H1 (cell line): Measurements from ENCODE around the gene PTPRD. TPM values are rescaled to one million over a fixed set of nuclear protein-coding genes. Genes with fewer than 3 reads are reported as not detected.

ENCODE experiments used
- CTCF ChIA-PET: fragments of 300-600 bp; sonication (Branson Sonifier 250); formaldehyde crosslinking; loops from one replicate; lab custom pipeline; 2021; ENCODE audit not compliant: partially characterized antibody; lab: Charles Lee
- POLR2A ChIA-PET: fragments of 300-600 bp; sonication (Branson Sonifier 250); formaldehyde crosslinking; loops from one replicate; lab custom pipeline; 2021; ENCODE audit warnings: inconsistent platforms; ENCODE audit not compliant: partially characterized antibody; lab: Charles Lee
- DNase-seq, 2 experiments: peaks; one replicate each; pipeline versions ENCODE4 v3.0.0 to v3.0.0-alpha.2; 2010 to 2022; ENCODE audit warnings: low spot score in 2 of 2, low read depth in 1 of 2, mixed read lengths in 1 of 2
- FAIRE-seq: peaks from 2 replicates; lab custom pipeline; 2011; peaks lifted over from hg19 to GRCh38; lab: Jason Lieb, UNC
- H2AFZ ChIP-seq: 2 replicates; pipeline ENCODE4 v1.8.1; 2012; ENCODE audit warnings: low read length, inconsistent platforms
- H2AK5ac ChIP-seq: 2 replicates; pipeline ENCODE4 v1.6.1; 2013; ENCODE audit warnings: low read depth, low read length
- H2BK120ac ChIP-seq: replicated peaks from 2 replicates; pipeline ENCODE3; 2013; ENCODE audit warnings: low read depth, low read length, inconsistent platforms
- H2BK12ac ChIP-seq: 2 replicates; pipeline ENCODE4 v1.6.1; 2013; ENCODE audit warnings: low read depth, low read length
- H2BK15ac ChIP-seq: 2 replicates; pipeline ENCODE4 v1.6.1; 2013; ENCODE audit warnings: low read length
- H2BK20ac ChIP-seq: 2 replicates; pipeline ENCODE4 v1.6.1; 2013; ENCODE audit warnings: low read length
- H2BK5ac ChIP-seq: 2 replicates; pipeline ENCODE4 v1.6.1; 2013; ENCODE audit warnings: low read depth, low read length
- H3K14ac ChIP-seq: 2 replicates; pipeline ENCODE4 v1.6.1; 2013; ENCODE audit warnings: inconsistent platforms; ENCODE audit not compliant: insufficient read length
- H3K18ac ChIP-seq: 2 replicates; pipeline ENCODE4 v1.6.1; 2013; ENCODE audit warnings: low read length; ENCODE audit errors: extremely low read depth
- H3K23ac ChIP-seq: 2 replicates; pipeline ENCODE4 v1.6.1; 2013; ENCODE audit warnings: inconsistent platforms; ENCODE audit not compliant: insufficient read length
- H3K23me2 ChIP-seq: 2 replicates; pipeline ENCODE4 v1.6.1; 2013; ENCODE audit warnings: low read depth, low read length
- H3K27ac ChIP-seq: 2 replicates; pipeline ENCODE4 v1.6.1; 2011; ENCODE audit warnings: low read depth, low read length, inconsistent platforms
- H3K27me3 ChIP-seq, 4 experiments: replicated peaks in 1 of 4; 1 replicate in 1 of 4; 2 replicates in 3 of 4; pipeline versions ENCODE4 v1.6.1 to v1.8.1; 2011 to 2013; ENCODE audit warnings: low read length in 3 of 4, mild to moderate bottlenecking in 3 of 4, inconsistent platforms in 2 of 4, mixed read lengths in 2 of 4, moderate library complexity in 1 of 4; ENCODE audit not compliant: control insufficient read depth in 3 of 4, insufficient read depth in 3 of 4; ENCODE audit errors: extremely low read depth in 1 of 4
- H3K36me3 ChIP-seq, 4 experiments: 2 replicates each; pipeline versions ENCODE4 v1.6.1 to v1.8.1; 2011 to 2013; ENCODE audit warnings: mild to moderate bottlenecking in 4 of 4, low read length in 3 of 4, moderate library complexity in 2 of 4, control low read depth in 1 of 4, inconsistent platforms in 1 of 4; ENCODE audit not compliant: insufficient read depth in 4 of 4, control insufficient read depth in 2 of 4
- H3K4ac ChIP-seq: replicated peaks from 2 replicates; pipeline ENCODE3; 2013; ENCODE audit warnings: low read length, low read depth, mixed read lengths, inconsistent platforms; ENCODE audit not compliant: insufficient read length
- H3K4me1 ChIP-seq, 4 experiments: replicated peaks in 1 of 4; 1 replicate in 1 of 4; 2 replicates in 3 of 4; pipeline versions ENCODE4 v1.6.1 to v1.8.1; 2011 to 2013; ENCODE audit warnings: low read length in 3 of 4, inconsistent platforms in 2 of 4, mixed read lengths in 1 of 4; ENCODE audit not compliant: insufficient read depth in 4 of 4, control insufficient read depth in 3 of 4
- H3K4me2 ChIP-seq, 2 experiments: 2 replicates each; pipeline versions ENCODE4 v1.6.1 to v1.8.1; 2011 to 2013; ENCODE audit warnings: low read depth in 2 of 2, low read length in 2 of 2, control low read depth in 1 of 2, inconsistent platforms in 1 of 2, mild to moderate bottlenecking in 1 of 2; ENCODE audit not compliant: insufficient read depth in 1 of 2
- H3K4me3 ChIP-seq, 4 experiments: fragments of 200-600, 300-600 bp in 1 of 4; sonication (generic), shearing (Covaris generic), sonication (Bioruptor Twin) in 1 of 4; 2 replicates each; pipeline versions ENCODE4 v1.5.1 to v1.8.1; 2011 to 2016; ENCODE audit warnings: low read length in 4 of 4, low read depth in 3 of 4, control low read depth in 2 of 4, inconsistent platforms in 2 of 4, mild to moderate bottlenecking in 2 of 4, mixed read lengths in 1 of 4, moderate library complexity in 1 of 4; ENCODE audit not compliant: insufficient read depth in 2 of 4; ENCODE audit errors: extremely low read depth in 1 of 4
- H3K56ac ChIP-seq: replicated peaks from 2 replicates; pipeline ENCODE3; 2013; ENCODE audit warnings: low read depth, mild to moderate bottlenecking, mixed read lengths, low read length, inconsistent platforms; ENCODE audit not compliant: insufficient read length
- H3K79me1 ChIP-seq: 2 replicates; pipeline ENCODE4 v1.6.1; 2013; ENCODE audit warnings: low read depth, low read length, control low read depth
- H3K79me2 ChIP-seq, 2 experiments: 2 replicates each; pipeline versions ENCODE4 v1.6.1 to v1.8.1; 2012 to 2013; ENCODE audit warnings: low read length in 2 of 2, mild to moderate bottlenecking in 2 of 2, inconsistent platforms in 1 of 2; ENCODE audit not compliant: insufficient read depth in 2 of 2, control insufficient read depth in 1 of 2
- H3K9ac ChIP-seq, 4 experiments: replicated peaks in 1 of 4; 1 replicate in 1 of 4; 2 replicates in 3 of 4; pipeline versions ENCODE4 v1.6.1 to v1.8.1; 2011 to 2013; ENCODE audit warnings: low read depth in 3 of 4, low read length in 3 of 4, control low read depth in 2 of 4, mild to moderate bottlenecking in 2 of 4, moderate library complexity in 2 of 4, inconsistent platforms in 1 of 4; ENCODE audit errors: extremely low read depth in 1 of 4
- H3K9me3 ChIP-seq, 2 experiments: 2 replicates each; pipeline versions ENCODE4 v1.6.1 to v1.8.1; 2012 to 2013; ENCODE audit warnings: mild to moderate bottlenecking in 2 of 2, moderate library complexity in 2 of 2, control low read depth in 1 of 2, inconsistent platforms in 1 of 2, low read depth in 1 of 2, low read length in 1 of 2, mixed read lengths in 1 of 2; ENCODE audit not compliant: insufficient read depth in 2 of 2
- H4K20me1 ChIP-seq, 2 experiments: replicated peaks in 1 of 2; 2 replicates each; pipeline versions ENCODE3 to v1.8.1; 2011 to 2013; ENCODE audit warnings: inconsistent platforms in 2 of 2, low read length in 2 of 2, mild to moderate bottlenecking in 1 of 2; ENCODE audit not compliant: insufficient read depth in 2 of 2, control insufficient read depth in 1 of 2
- H4K5ac ChIP-seq: 2 replicates; pipeline ENCODE4 v1.6.1; 2013; ENCODE audit warnings: low read length, low read depth, mixed read lengths, inconsistent platforms; ENCODE audit not compliant: insufficient read length
- H4K8ac ChIP-seq: 2 replicates; pipeline ENCODE4 v1.8.0; 2013; ENCODE audit warnings: mild to moderate bottlenecking, moderate library complexity, low read length, inconsistent platforms; ENCODE audit not compliant: insufficient read depth; ENCODE audit errors: extremely low read depth
- H4K91ac ChIP-seq: replicated peaks from 2 replicates; pipeline ENCODE3; 2013; ENCODE audit warnings: low read length, mixed read lengths, inconsistent platforms; ENCODE audit not compliant: insufficient read length
- NANOG ChIP-seq: IDR thresholded peaks from 2 replicates; pipeline ENCODE4 v1.6.1; 2011; ENCODE audit warnings: low read length, low read depth, mild to moderate bottlenecking, inconsistent platforms; ENCODE audit not compliant: insufficient read depth, poor library complexity, severe bottlenecking
- RBBP5 ChIP-seq: IDR thresholded peaks from 2 replicates; pipeline ENCODE4 v1.7.1; 2012; ENCODE audit warnings: low read depth, mild to moderate bottlenecking, inconsistent platforms, low read length, moderate library complexity, borderline replicate concordance
- WGBS, 2 experiments: shearing (Covaris generic) in 1 of 2; methylation state at CpG; one replicate each; pipeline versions ENCODE4 v1.1.6 to v1.1.7; 2013 to 2015; ENCODE audit warnings: low lambda C conversion rate in 2 of 2, mixed read lengths in 2 of 2, inconsistent platforms in 1 of 2, low coverage in 1 of 2, missing lambda C conversion rate in 1 of 2; ENCODE audit not compliant: insufficient replicate concordance in 2 of 2, insufficient coverage in 1 of 2, insufficient read length in 1 of 2; ENCODE audit errors: extremely low coverage in 1 of 2, missing lambda C conversion rate in 1 of 2; 5-methylcytosine and 5-hydroxymethylcytosine counted together
- polyA plus RNA-seq, 7 experiments: library from polyadenylated mRNA; depleted of rRNA in 3 of 7; stranded (reverse) in 5 of 7; unstranded in 2 of 7; fragments of >200 nt in 5 of 7; fragments of 200-250 nt in 2 of 7; gene quantifications; 1 replicate in 5 of 7; 2 replicates in 1 of 7; 4 replicates in 1 of 7; pipeline versions ENCODE4 v1.2.1 to v1.2.3, GENCODE V29; 2011 to 2013; ENCODE audit warnings: missing spikeins in 2 of 7, mixed read lengths in 2 of 7
- total RNA-seq: library from RNA; stranded (reverse); fragmentation: NEBNext Ultra II Directional; extraction: Animal tissue kit (Norgen Biotek cat#: 25700); gene quantifications from 2 replicates; pipeline ENCODE4 v1.2.1, GENCODE V29; 2021

PTPRD gene
- total and polyA plus RNA-seq, 2 of the 8 experiments (the other 6 are each of a cell fraction or from before 2014, with no cell fraction given), result 17.2 to 77.0 TPM

DNA sequence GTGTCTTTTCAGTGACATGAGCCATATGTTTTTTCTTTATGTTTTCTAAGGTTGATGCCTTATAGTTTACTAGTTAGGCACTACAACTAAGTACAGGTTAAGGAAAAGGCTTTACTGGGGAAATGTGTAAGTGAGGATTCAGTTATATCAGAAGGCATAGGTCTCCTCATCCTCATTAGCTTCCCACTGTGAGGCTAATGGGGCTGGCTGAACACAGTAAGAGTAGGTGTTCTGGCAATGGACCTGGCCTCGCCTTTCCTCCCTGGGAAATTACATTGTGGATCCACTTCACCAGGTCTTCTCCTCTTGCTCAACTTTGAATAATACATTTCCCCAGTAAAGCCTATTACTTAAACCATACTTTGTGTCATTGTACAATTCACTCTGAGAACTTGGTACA is 225.5 kb downstream of the PTPRD start:
- no peak overlapping the region for H3K18ac ChIP-seq

More for the DNA sequence above, 225.5 kb downstream of the PTPRD start:
- TF ChIP-seq NANOG (peak; percentile 72), RBBP5 (no peak)
- Histone ChIP-seq H3K56ac (no peak overlapping the region), H2BK120ac (no peak overlapping the region), H4K20me1 (no peaks in the 10 kb centered on the region), H2BK5ac (no peak overlapping the region), H4K5ac (no peak overlapping the region), H3K4ac (no peak overlapping the region), H3K79me2 (no peaks in the 10 kb centered on the region), H3K14ac (no peak overlapping the region), H2AK5ac (no peak overlapping the region), H3K23me2 (no peaks in the 10 kb centered on the region), H2BK20ac (no peak overlapping the region), H3K4me1 (no peaks in the 10 kb centered on the region), H4K8ac (no peak overlapping the region), H2AFZ (no peak overlapping the region), H3K27me3 (no peaks in the 10 kb centered on the region), H2BK12ac (no peak overlapping the region), H4K91ac (no peak overlapping the region), H3K4me3 (no peak overlapping the region), H2BK15ac (no peak overlapping the region), H3K9ac (no peak overlapping the region), H3K23ac (no peak overlapping the region), H3K36me3 (no peaks in the 10 kb centered on the region), H3K9me3 (no peaks in the 10 kb centered on the region), H3K79me1 (no peaks in the 10 kb centered on the region), H3K27ac (no peak overlapping the region), H3K4me2 (no peak overlapping the region)
- no peak for FAIRE-seq
- no peak for DNase-seq
- WGBS, 2 experiments, result 75% methylated on average over 1 of the region's 1 CpG; no CpG with 5 or more reads in 1 of the 2 experiments
- CTCF ChIA-PET, result no interaction called here
- POLR2A ChIA-PET, result no interaction called here
